Mesothelial cell of epicardium (in vitro differentiated cells): ENCODE data around the gene SLC6A3. TPM values are rescaled to one million over a fixed set of nuclear protein-coding genes. Genes with fewer than 3 reads are reported as not detected.

Experiments
- DNase-seq, 2 experiments: peaks; one replicate each; pipeline ENCODE4 v3.0.0; 2021; ENCODE audit warnings: low spot score in 2 of 2; ENCODE audit not compliant: unreplicated experiment in 2 of 2
- H3K27ac Mint-ChIP-seq: 2 replicates; pipeline ENCODE4 v1.8.0; 2021; ENCODE audit warnings: mixed read lengths
- H3K27me3 Mint-ChIP-seq: 2 replicates; pipeline ENCODE4 v1.8.0; 2021; ENCODE audit warnings: low read depth, mixed read lengths
- H3K36me3 Mint-ChIP-seq: 2 replicates; pipeline ENCODE4 v1.8.0; 2021; ENCODE audit warnings: mixed read lengths
- H3K4me1 Mint-ChIP-seq: 2 replicates; pipeline ENCODE4 v1.8.0; 2021; ENCODE audit warnings: mixed read lengths
- H3K4me3 Mint-ChIP-seq: 2 replicates; pipeline ENCODE4 v1.8.0; 2021; ENCODE audit warnings: mild to moderate bottlenecking, moderate library complexity, mixed read lengths
- H3K9me3 Mint-ChIP-seq: 2 replicates; pipeline ENCODE4 v1.8.0; 2021; ENCODE audit warnings: mixed read lengths
- total RNA-seq: library from RNA; stranded (reverse); gene quantifications from 3 replicates; pipeline ENCODE4 v1.2.1, GENCODE V29; 2021
- TF ChIP-seq, protein P1 (sequence below): fragments of 200-600 bp; sonication (generic); IDR thresholded peaks from one replicate; pipeline ENCODE4 v1.5.0; 2021; ENCODE audit warnings: antibody characterized with exemption; ENCODE audit not compliant: unreplicated experiment

The SLC6A3 gene
- total RNA-seq, 1 donor from 2014 or later, result 0.04 TPM

- Mint-ChIP-seq H3K27me3 (peaks cover 55% of the 10 kb centered on the region), H3K27ac (no peak overlapping the region), H3K9me3 (no peaks in the 10 kb centered on the region), H3K36me3 (no peaks in the 10 kb centered on the region), H3K4me1 (no peaks in the 10 kb centered on the region), H3K4me3 (no peak overlapping the region)
- no peak for DNase-seq
- TF ChIP-seq, protein P1, sequence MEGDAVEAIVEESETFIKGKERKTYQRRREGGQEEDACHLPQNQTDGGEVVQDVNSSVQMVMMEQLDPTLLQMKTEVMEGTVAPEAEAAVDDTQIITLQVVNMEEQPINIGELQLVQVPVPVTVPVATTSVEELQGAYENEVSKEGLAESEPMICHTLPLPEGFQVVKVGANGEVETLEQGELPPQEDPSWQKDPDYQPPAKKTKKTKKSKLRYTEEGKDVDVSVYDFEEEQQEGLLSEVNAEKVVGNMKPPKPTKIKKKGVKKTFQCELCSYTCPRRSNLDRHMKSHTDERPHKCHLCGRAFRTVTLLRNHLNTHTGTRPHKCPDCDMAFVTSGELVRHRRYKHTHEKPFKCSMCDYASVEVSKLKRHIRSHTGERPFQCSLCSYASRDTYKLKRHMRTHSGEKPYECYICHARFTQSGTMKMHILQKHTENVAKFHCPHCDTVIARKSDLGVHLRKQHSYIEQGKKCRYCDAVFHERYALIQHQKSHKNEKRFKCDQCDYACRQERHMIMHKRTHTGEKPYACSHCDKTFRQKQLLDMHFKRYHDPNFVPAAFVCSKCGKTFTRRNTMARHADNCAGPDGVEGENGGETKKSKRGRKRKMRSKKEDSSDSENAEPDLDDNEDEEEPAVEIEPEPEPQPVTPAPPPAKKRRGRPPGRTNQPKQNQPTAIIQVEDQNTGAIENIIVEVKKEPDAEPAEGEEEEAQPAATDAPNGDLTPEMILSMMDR, result no peak
These were observed 86.1 kb downstream of the SLC6A3 start for GRCh38 chr5:1359031-1359645.

DNA sequence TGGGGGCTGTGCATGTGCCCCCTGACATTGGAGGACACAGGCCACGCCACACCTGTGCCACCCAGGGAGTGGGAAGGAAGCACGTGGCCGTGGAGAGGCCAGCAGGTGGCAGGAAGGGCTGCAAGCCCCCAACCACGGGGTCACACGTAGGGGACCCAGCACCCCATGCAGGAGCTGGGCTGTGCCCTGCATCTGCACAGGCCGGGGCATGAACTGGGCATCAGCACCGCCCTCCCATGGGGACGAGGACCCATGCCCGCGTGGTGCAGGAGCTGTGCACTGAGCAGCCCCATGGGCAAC, 86.6 kb downstream of the SLC6A3 start:
- Mint-ChIP-seq H3K27me3 (peaks cover 54% of the 10 kb centered on the region), H3K4me3 (no peak overlapping the region), H3K4me1 (no peaks in the 10 kb centered on the region), H3K9me3 (no peaks in the 10 kb centered on the region), H3K27ac (no peak overlapping the region), H3K36me3 (no peaks in the 10 kb centered on the region)
- no peak for DNase-seq
- TF ChIP-seq, protein P1, result no peak

GRCh38 chr5:1357946-1358725, 87.1 kb downstream of the SLC6A3 start:
- TF ChIP-seq, protein P1, result no peak
- H3K27me3 Mint-ChIP-seq, result peaks cover 51% of the 10 kb centered on the region
- H3K36me3 Mint-ChIP-seq, result no peaks in the 10 kb centered on the region
- no peak overlapping the region for H3K27ac Mint-ChIP-seq
- no peak overlapping the region for H3K4me3 Mint-ChIP-seq
- no peak for DNase-seq
- no peaks in the 10 kb centered on the region for H3K9me3 Mint-ChIP-seq
- H3K4me1 Mint-ChIP-seq, result no peaks in the 10 kb centered on the region

DNA sequence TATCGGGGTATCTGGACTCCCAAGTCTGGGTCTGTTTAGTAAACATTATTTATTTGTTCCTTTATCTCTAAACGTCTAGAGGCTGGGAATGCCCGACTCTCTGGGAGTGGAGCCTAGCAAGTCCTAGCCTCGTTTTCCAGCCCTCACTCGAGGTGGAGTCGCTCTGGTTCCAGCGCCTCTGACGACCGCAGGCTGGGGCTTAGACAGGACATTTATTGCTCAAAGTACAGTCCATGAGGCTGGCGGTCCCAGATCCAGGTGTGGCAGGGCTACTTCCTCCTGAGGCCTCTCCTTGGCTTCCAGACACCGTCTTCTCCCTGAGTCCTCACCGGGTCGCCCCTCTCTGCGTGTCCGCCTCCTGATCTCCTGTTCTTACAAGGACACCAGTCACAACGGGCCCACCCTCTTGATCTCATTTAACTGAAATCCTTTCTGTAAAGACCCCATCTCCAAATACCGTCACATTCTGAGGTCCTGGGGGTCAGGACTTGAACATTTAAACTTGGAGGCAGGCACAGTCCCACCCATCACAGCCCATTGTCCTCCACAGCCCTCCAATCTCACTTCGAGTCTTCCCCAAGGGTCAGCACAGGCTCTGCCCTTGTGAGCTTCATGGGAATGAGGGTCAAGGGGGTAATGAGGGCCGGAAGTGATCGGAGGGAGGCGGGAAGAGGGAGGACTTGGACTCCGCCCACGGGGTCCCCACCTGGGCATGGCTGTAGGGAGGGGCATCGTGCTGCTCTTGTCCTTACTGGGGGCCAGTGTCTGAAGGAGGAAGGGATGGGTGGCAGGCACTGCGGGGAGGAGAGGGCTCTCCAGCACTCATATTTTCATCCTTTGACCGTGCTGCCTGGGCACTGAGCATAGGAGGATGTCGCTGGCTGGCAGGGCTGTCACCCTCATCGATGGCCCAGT, 88.1 kb downstream of the SLC6A3 start:
- Mint-ChIP-seq H3K4me3 (no peak overlapping the region), H3K36me3 (no peaks in the 10 kb centered on the region), H3K9me3 (no peaks in the 10 kb centered on the region), H3K27ac (no peak overlapping the region), H3K4me1 (no peaks in the 10 kb centered on the region), H3K27me3 (peaks cover 50% of the 10 kb centered on the region)
- no peak for DNase-seq
- TF ChIP-seq, protein P1, result no peak

GRCh38 chr5:1354576-1354975, 90.7 kb downstream of the SLC6A3 start:
- TF ChIP-seq, protein P1, result no peak
- Mint-ChIP-seq H3K9me3 (no peaks in the 10 kb centered on the region), H3K27me3 (peaks cover 42% of the 10 kb centered on the region), H3K36me3 (no peaks in the 10 kb centered on the region), H3K4me1 (no peaks in the 10 kb centered on the region), H3K27ac (no peak overlapping the region), H3K4me3 (no peak overlapping the region)
- no peak for DNase-seq
